ENCODE measurements around the gene CAD. TPM values are rescaled to one million over a fixed set of nuclear protein-coding genes. Genes with fewer than 3 reads are reported as not detected.
A peak's percentile ranks its signal among the peaks of the same experiment; 100 is the strongest.
"Not testable (repeated sequence)": the region's sequence is repeated elsewhere in the genome, so short reads cannot be mapped to it uniquely, and the experiment has no call there.

The CAD gene
- total RNA-seq: 10 to 100 TPM; 20.1 to 27.4 TPM
- long read RNA-seq, donor 1, partial matches to known transcripts: 1 of 2 reads
- long read RNA-seq, donor 1, other reads (novel, unspliced or antisense): 1 of 2 reads
- long read RNA-seq, donor 2, partial matches to known transcripts: 17 of 21 reads
- long read RNA-seq, donor 2, other reads (novel, unspliced or antisense): 4 of 21 reads

DNA sequence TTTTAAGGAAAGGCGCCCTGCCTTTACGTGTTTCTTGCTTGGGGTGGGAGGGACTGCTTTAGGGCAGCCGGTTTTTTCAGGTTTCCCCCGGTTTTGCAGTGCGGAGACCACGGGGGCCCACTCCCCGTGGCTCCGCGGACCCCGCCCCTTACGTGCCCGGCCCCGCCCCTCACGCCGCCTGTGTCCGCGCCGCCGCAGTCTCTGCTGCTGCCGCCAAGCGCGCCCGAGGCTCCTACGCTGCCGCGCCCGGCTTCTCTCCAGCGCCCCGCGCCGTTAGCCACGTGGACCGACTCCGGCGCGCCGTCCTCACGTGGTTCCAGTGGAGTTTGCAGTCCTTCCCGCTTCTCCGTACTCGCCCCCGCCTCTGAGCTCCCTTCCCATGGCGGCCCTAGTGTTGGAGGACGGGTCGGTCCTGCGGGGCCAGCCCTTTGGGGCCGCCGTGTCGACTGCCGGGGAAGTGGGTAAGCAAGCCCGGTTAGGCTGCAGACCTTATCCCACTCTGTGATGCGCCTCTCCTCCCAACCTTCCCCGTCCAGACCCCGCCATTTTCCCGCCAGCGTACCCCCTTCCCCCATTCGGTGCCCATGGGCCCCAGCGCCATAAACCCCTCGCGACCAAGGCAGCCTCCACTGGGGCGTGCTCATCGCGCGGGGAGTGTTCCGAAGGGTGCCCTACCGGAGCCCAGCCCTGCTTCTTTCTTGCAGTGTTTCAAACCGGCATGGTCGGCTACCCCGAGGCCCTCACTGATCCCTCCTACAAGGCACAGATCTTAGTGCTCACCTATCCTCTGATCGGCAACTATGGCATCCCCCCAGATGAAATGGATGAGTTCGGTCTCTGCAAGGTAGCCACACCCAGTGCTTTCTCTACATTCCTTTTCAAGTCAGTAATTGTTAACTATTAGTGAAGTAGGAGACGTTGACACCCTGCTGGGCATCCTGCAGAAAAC lies at the start of gene CAD:
TSS of gene CAD (plus strand) at position 197 of the 949 bp plus-strand sequence. CDS start at position 380, 183 bp downstream.
- DNase-seq (ENCODE audit: low spot score): peak; percentile 97
- intact Hi-C loops (cut with DNase I): no loop called here

DNA sequence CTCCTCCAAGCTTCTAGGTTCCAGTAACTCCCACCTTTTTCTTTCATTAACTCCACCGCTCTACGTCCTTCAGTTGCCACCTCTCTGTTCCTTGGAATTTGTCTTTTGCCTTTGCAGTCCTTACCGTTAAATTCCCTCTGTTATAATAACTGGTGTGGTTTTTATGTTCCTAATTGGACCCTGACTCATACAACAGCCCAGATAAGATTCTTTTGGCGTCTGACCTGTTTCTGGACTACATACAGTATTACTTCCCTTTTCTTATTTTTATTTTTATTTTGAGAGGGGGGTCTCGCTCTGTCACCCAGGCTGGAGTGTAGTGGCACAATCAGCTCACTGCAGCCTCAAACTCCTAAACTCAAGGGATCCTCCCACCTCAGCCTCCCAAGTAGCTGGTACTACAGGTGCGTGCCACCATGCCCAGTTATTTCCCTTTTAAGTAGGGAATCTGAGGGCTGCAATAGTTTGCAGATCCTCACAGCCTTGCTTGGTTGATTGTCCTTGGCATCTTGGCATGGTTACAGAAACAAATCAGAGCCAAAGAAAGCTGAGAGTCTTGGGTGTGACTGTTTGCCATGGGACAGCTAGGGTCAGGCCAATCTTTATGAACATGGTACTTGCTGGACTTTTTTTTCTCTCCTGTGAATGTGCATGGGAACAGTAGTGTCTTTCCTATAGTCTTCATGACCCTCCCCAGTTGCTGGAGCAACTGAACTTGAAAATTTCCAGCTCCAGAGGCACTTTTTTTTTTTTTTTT lies 46.4 kb upstream of the CAD start:
- DNase-seq (ENCODE audit: low spot score): no peak
- intact Hi-C loops (cut with DNase I): no loop called here

DNA sequence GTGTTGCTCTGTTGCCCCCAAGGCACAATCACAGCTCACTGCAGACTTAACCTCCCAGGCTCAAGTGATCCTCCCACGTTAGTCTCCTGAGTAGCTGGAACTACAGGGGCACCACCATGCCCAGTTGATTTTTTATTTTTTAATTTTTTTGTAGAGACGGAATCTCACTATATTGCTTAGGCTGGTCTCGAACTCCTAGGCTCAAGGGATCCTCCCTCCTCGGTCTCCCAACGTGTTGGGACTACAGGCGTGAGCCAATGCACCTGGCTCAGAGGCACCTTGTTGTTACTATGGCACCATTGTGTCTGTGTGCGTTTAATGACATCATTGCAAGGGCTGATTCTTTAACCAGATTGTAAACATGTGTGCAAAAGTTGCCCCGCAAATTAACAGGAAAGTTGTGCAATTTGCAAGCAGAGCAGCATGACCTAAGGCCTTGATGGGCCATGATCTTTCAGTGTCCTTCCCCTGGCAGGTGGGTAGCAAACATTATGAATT lies 45.8 kb upstream of the CAD start:
- DNase-seq (ENCODE audit: low spot score): no peak
- intact Hi-C loops (cut with DNase I): no loop called here

DNA sequence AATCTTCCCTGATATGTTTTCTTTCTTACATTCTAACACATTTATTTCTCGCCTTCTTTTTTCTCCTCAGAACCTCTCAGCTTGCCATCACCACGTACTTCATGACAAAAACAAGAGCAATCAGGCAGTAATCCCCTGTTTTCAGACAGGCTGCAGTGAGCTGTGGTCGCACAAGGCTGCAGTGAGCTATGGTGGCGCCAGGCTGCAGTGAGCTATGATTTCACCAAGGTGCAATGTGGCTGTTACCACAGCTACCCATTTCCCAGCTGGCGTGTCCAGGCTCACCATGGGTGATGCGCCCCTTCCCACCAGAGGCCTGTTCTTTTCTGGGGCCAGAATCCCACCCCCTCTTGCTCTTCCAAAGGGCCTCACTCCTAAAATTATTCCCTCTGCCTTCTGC lies 42.5 kb upstream of the CAD start:
- intact Hi-C loops (cut with DNase I): no loop called here
- no peak for DNase-seq (ENCODE audit: low spot score)

DNA sequence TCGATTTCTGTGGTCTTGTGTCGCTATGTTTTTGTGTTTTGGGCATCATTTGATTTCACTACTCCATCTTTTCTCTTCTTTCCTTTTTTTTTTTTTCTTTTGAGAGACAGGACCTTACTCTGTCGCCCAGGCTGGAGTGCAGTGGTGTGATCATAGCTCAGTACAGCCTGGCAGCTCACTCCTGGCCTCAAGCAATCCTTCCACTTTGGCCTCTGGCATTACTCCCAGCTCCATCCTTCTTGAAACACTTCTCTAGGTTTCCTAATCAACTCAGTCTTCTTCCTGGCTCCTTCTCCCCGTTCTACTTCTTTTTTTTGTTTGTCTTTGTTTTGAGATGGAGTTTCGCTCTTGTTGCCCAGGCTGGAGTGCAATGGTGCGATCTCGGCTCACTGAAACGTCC lies 41.8 kb upstream of the CAD start:
- no peak for DNase-seq (ENCODE audit: low spot score)
- intact Hi-C loops (cut with DNase I): no loop called here

DNA sequence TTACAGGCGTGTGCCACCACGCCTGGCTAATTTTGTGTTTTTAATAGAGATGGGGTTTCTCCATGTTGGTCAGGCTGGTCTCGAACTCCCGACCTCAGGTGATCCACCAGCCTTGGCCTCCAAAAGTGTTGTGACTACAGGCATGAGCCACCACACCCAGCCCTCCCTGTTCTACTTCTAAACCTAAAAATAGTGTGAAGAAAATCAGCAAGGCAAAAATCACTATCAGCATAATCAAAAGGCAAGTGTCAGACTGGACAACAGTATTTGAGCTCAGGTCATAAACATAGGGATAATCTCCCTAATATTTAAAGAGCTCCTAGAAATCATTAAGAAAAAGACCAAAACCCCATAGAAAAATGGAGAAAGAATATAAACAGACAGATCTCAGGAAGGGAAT lies 41.4 kb upstream of the CAD start:
- DNase-seq (ENCODE audit: low spot score): not testable (repeated sequence)

DNA sequence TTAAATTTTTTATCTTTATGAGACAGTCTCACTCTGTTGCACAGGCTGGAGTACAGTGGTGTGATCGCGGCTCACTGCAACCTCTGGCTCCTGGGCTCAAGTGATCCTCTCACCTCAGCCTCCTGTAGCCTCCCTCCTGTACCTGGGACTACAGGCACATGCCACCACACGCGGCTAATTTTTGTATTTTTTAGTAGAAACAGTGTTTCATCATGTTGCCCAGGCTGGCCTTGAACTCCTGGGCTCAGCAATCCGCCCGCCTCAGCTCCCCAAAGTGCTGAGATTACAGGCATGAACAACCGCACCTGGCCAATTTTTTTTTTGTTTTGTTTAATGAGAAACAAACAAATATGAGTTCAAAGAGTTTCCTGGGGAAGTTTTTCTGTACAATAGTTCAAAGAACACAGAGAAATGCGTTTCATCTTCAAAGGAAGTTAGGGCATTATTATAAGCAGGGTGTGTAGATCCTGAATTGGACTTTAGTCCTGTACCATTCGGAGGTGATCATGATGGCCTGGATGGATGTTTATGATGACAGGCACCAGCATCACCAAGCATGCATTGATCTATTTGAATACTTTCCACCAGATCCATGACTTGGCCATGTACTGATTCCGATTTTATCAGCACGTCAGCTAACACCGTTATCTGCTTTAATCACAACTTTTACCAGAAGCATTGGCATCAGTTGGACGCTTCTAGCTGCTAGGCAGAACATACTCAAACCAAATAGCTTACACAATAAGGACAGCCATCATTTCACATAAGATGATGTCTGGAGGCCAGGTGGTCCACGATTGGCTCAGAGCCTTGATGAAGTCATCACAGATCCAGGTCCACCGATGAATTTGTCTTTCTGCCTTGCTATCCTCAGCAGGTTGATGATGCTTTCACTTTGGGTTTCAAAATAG lies 39.5 kb upstream of the CAD start:
- intact Hi-C loops (cut with DNase I): no loop called here
- DNase-seq (ENCODE audit: low spot score): no peak

More for the DNA sequence above, 41.4 kb upstream of the CAD start:
- intact Hi-C loops (cut with DNase I): not testable (repeated sequence)

DNA sequence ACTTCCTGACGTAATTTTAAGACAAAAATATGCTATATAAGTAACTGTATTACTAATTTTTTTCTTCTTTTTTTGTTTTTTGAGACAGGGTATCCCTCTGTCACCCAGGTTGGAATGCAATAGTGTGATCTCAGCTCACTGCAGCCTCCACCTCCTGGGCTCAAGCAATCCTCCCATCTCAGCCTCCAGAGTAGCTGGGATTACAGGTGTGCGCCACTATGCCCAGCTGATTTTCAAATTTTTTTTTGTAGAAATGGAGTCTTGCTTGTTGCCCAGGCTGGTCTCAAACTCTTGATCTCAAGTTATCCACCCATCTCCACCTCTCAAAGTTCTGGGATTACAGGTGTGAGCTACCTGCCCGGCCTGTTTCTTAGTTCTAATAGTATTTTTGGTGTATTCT lies 38.7 kb upstream of the CAD start:
- intact Hi-C loops (cut with DNase I): no loop called here
- no peak for DNase-seq (ENCODE audit: low spot score)

DNA sequence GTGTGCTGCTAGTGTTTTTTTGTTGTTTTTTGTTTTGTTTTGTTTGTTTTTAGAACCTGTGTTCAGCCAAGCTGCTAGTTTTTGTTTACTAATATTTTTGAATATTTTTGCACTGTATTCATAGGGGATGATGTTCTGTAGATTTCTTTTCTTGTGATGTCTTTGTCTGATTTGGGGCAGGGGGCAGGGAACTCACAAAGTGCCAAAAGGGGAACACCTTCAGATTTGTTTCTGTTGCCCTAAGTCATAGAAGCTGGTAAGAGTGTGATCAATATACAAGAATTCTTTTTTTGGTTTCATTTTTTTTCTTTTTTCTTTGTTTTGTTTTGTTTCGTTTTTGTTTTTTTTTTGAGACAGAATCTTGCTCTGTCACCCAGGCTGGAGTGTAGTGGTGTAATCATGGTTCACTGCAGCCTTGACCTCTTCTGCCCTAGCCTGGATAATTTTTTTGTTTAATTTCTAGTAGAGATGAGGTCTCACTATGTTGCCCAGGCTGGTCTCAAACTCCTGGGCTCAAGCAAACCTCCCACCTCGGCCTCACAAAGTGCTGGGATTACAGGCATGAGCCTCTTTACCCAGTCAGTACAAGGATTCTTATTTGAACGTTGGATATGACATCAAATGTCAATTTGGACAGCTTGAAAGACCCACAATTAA lies 37.7 kb upstream of the CAD start:
- intact Hi-C loops (cut with DNase I): no loop called here
- DNase-seq (ENCODE audit: low spot score): no peak

DNA sequence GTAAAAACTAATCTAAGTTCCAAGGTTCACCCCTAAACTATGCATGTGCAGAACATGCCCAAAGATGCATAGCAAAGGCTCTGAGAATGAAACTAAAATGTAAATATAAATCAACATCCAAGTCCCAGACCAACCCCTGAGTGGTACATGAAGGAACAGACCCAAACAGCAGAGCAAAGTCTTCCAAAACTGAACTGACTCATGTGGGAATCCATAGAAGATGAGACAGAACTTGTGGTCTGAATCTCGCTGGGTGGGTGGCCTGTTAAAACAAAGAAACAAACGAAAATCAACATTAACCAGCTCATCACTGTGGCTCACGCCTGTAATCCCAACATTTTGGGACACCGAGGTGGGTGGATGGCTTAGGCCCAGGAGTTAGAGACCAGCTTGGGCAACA lies 34.8 kb upstream of the CAD start:
- no peak for DNase-seq (ENCODE audit: low spot score)
- intact Hi-C loops (cut with DNase I): no loop called here

DNA sequence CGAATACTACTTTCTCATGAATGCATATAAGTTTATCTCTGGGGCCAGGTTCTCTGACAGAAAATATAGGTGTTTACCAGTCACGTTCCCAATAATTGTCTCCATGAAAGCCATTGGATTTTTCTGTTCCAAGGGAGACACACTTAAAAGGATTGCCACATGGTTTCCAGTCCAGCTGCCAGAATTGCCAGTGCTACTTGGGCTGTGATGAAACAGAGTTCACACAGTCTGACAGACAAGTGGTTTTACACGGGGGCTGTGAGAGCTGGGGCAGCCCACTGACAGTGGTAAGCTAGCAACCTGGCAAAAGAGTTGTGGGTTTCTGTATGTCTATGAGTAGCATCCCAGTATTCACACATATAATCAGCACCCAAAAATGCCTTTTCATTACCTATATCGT lies 33.1 kb upstream of the CAD start:
- intact Hi-C loops (cut with DNase I): no loop called here
- no peak for DNase-seq (ENCODE audit: low spot score)

DNA sequence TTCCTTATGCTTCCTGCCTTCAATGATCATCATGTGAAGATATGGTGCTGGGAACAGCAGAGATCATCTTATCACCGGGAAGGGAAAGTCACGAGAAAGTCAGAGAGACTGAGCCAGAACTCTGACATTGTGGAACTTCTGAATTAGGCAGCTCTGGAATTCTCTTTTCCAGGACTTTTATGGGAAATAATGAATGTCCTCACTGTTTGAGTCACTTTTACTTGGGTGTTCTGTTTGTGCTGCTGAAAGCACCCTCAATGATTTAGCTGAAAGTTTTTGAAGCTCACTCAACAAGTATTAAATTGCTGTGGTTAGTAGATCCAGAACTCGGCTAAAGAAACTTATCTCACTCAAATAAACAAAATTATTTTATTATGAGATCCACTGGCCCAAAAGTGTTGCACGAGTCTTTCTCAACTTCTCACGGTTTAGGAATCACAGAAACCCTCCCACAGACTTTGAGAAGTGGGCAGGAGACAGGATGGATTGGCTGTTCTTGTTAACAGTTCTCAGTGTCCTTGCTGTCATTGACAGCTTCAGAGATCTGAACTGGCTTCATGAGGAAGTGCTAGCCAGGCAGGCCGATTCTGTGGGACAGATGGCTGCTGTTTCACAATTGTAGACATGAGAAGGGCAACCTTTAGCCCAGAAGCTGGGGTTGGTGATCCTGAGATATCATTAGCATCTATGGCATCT lies 31.7 kb upstream of the CAD start:
- no peak for DNase-seq (ENCODE audit: low spot score)
- intact Hi-C loops (cut with DNase I): loop anchor here in 1 of 2 donors (5.0 kb wide), 1 partner anchor 53 kb away; the partner anchor contains the start of gene PREB

DNA sequence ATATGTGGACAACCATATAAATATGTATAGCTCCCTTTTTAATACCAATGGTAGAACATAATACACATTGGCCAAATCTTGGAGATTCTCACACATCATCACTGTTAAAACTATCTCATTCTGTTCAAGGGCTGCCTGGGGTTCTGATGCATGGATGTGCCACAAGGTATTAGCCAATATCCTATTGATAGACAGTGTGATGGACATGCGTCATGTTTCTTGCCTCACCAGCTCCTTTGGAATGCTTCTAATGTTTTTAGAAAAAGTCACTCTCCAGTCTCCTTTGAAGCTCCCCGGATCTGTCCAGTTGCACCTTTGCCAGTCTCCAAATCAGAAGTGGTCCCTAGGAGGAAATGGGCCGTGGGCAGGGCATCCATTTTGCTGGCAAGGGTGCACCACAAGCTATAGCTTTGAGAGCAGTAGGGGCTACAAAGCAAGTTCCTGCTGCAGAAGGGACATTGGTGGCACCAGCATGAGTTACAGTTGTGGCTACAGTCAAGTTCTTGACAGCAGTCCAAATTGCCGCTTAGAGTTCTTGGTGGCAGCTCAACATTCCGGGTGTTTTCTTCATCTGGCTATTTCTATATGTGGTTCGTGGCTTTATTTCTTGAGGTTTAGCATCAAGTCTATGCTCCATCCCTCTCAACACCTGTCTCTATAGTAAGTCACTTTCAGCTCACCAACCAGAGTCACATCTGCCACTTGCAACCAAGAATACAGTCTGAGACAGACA lies 30.4 kb upstream of the CAD start:
- no peak for DNase-seq (ENCODE audit: low spot score)
- intact Hi-C loops (cut with DNase I): loop anchor here (1.0 to 5.0 kb wide), 2 partner anchors 53 to 54 kb away; partner anchors contain the start of gene PREB (in 1 of the 2)

DNA sequence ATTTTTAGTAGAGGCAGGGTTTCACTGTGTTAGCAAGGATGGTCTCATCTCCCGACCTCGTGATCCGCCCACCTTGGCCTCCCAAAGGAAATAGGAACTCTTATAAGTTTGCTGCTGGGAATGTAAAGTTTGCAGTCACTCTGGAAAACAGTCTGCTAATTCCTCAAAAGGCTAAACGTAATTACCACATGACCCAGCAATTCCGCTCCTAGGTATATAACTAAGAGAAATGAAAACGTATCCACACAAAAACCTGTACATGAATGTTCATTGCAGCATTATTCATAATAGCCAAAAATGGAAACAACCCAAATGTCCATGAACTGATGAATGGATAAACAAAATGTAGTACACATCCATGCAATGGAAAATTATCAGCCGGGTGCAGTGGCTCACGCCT lies 27.2 kb upstream of the CAD start:
- intact Hi-C loops (cut with DNase I): loop anchor here (5.0 kb wide), 2 partner anchors 58 to 88 kb away; partner anchors contain the start of gene PREB (in 1 of the 2)

DNA sequence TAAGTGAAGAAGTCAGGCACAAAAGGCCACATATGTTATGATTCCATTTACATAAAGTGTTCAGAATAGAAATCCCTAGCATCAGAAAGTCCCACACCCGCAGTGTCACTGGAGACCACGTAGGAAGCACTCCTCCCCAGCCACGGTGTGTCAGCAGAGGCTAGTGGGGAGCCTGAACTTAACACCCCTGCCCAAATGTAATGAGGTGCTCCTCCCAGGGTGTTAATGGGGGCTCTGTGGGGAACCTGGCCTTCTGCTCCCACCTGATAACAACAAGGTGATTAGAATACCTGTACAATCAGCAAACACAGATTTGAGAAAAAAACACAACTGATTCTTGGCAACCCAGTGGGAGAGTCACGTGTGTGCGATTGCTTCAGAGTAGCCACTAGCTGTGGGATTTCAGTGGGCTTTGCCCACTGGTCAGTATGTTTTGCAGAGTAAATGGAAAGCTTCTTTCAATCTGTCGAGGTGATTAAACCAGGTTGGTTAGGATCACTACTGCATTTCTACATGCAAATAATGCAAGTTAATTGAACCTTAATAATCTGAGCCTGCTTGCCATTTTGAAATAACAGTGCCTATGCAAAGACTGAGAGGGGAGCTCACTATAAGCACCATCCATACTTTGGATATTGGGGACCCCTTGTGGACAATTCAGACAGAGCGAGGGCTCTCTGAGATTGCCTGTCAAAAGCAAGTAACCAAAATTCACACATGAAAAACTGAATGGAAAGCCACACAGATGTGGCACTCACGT lies 25.9 kb upstream of the CAD start:
- intact Hi-C loops (cut with DNase I): loop anchor here in 1 of 2 donors (5.0 kb wide), 1 partner anchor 89 kb away; no protein-coding TSS in a partner anchor
- no peak for DNase-seq (ENCODE audit: low spot score)

More for the DNA sequence above, 27.2 kb upstream of the CAD start:
- no peak for DNase-seq (ENCODE audit: low spot score)
